Activated CD4-positive, alpha-beta memory T cell treated with anti-CD3 and anti-CD28 coated beads, Interleukin-2, amount 10 ng/mL, durations not matched to agents 7 days and 5 days (primary cell): ENCODE results near the gene GLIPR2. TPM values are rescaled to one million over a fixed set of nuclear protein-coding genes. Genes with fewer than 3 reads are reported as not detected.
A peak's percentile ranks its signal among the peaks of the same experiment; 100 is the strongest.
"Not testable (repeated sequence)": the region's sequence is repeated elsewhere in the genome, so short reads cannot be mapped to it uniquely, and the experiment has no call there.

Experiments
- CTCF ChIA-PET: fragments of 350-600 bp; sonication (Branson Sonifier 250); formaldehyde crosslinking; loops from one replicate; lab custom pipeline; 2021; ENCODE audit warnings: antibody characterized with exemption, inconsistent platforms; lab: Charles Lee
- POLR2A ChIA-PET: fragments of 350-600 bp; sonication (Branson Sonifier 250); formaldehyde crosslinking; loops from one replicate; lab custom pipeline; 2021; ENCODE audit warnings: antibody characterized with exemption; lab: Charles Lee
- DNase-seq: peaks from one replicate; pipeline ENCODE4 v3.0.0-alpha.2; 2020
- H3K27ac Mint-ChIP-seq: one replicate; pipeline ENCODE4 v1.8.0; 2021; ENCODE audit warnings: mild to moderate bottlenecking, mixed read lengths
- H3K27me3 Mint-ChIP-seq: one replicate; pipeline ENCODE4 v1.8.0; 2021; ENCODE audit warnings: mixed read lengths
- H3K36me3 Mint-ChIP-seq: one replicate; pipeline ENCODE4 v1.8.0; 2021; ENCODE audit warnings: low read depth, mixed read lengths
- H3K4me1 Mint-ChIP-seq: one replicate; pipeline ENCODE4 v1.8.0; 2021; ENCODE audit warnings: mixed read lengths
- H3K4me3 Mint-ChIP-seq: one replicate; pipeline ENCODE4 v1.8.0; 2021; ENCODE audit warnings: mild to moderate bottlenecking, mixed read lengths
- H3K9me3 Mint-ChIP-seq: one replicate; pipeline ENCODE4 v1.8.0; 2021; ENCODE audit warnings: mixed read lengths
- total RNA-seq, 2 experiments: library from RNA; stranded (reverse); gene quantifications; one replicate each; pipeline ENCODE4 v1.2.3, GENCODE V29; 2021

Gene GLIPR2
- total RNA-seq, 2 experiments from 2014 or later = 45.3 to 48.0 TPM

DNA sequence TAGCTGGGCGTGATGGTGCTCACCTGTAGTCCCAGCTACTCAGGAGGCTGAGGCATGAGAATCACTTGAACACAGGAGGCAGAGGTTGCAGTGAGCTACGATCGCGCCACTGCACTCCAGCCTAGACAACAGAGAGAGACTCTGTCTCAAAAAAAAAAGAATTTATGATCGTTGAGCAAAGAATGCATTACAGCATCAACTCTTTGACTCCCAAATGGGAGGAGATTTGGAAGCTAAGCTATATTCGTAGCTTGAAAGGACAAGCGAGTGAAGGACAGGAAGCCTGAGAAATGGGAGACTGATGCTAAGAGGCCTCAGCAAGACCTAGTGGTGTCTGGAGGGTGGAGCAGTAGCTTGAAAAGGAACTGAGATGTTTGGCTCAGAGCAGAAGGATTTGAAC, 22.4 kb downstream of the GLIPR2 start:
- POLR2A ChIA-PET = interaction anchor here (0.6 to 3.4 kb wide), 2 partner anchors 9 to 15 kb away, joined by 4 to 11 read pairs; no protein-coding TSS in a partner anchor
- H3K9me3 Mint-ChIP-seq = peaks cover 9% of the 10 kb centered on the region
- H3K4me3 Mint-ChIP-seq = no peak overlapping the region
- peaks cover 15% of the 10 kb centered on the region for H3K4me1 Mint-ChIP-seq
- no peak for DNase-seq
- no peaks in the 10 kb centered on the region for H3K27me3 Mint-ChIP-seq
- H3K36me3 Mint-ChIP-seq = peaks cover 48% of the 10 kb centered on the region
- CTCF ChIA-PET = interaction anchor here (1.7 kb wide), 1 partner anchor 15 kb away, joined by 4 read pairs; no protein-coding TSS in a partner anchor
- H3K27ac Mint-ChIP-seq = no peak overlapping the region

DNA sequence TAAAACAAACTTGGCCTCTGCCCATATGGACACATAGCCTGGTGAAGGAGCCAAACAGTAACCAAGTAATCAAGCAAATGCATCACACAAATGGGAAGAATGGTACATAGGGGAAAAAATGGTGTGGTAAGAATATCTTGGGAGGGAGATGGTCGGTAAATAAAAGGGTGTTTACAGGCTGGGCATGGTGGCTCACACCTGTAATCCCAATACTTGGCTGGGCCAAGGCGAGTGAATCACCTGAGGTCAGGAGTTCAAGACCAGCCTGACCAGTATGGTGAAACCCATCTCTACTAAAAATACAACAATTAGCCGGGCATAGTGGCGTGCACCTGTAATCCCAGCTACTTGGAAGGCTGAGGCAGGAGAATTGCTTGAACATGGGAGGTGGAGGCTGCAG, 23.0 kb downstream of the GLIPR2 start:
- POLR2A ChIA-PET = interaction anchor here (0.6 to 3.4 kb wide), 2 partner anchors 10 to 15 kb away, joined by 4 to 11 read pairs; no protein-coding TSS in a partner anchor
- not testable (repeated sequence) for H3K27ac Mint-ChIP-seq, H3K27me3 Mint-ChIP-seq

DNA sequence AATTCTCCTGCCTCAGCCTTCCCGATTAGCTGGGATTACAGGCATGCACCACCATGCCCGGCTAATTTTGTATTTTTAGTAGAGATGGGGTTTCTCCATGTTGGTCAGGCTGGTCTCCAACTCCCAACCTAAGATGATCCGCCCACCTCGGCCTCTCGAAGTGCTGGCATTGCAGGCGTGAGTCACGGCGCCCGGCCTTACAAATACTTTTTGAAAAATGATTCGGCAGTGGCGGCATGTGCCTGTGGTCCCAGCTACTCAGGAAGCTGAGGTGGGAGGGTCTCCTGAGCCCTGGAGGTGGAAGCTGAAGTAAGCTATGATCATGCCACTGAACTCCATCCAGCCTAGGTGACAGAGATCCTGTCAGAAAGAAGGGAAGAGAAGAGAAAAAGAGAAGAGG, 23.6 kb downstream of the GLIPR2 start:
- not testable (repeated sequence) for H3K4me3 Mint-ChIP-seq, DNase-seq, H3K27ac Mint-ChIP-seq, H3K9me3 Mint-ChIP-seq, H3K4me1 Mint-ChIP-seq, H3K27me3 Mint-ChIP-seq
- H3K36me3 Mint-ChIP-seq = peaks cover 38% of the 10 kb centered on the region
- CTCF ChIA-PET = interaction anchor here (1.7 to 2.6 kb wide), 2 partner anchors 16 to 57 kb away, joined by 4 to 9 read pairs; no protein-coding TSS in a partner anchor
- POLR2A ChIA-PET = interaction anchor here (2.3 to 3.4 kb wide), 2 partner anchors 8 to 16 kb away, joined by 6 to 11 read pairs; no protein-coding TSS in a partner anchor

More for the DNA sequence above, 23.0 kb downstream of the GLIPR2 start:
- CTCF ChIA-PET = interaction anchor here (1.7 kb wide), 1 partner anchor 15 kb away, joined by 4 read pairs; no protein-coding TSS in a partner anchor
- H3K36me3 Mint-ChIP-seq = peaks cover 43% of the 10 kb centered on the region
- H3K4me3 Mint-ChIP-seq, H3K4me1 Mint-ChIP-seq, H3K9me3 Mint-ChIP-seq, DNase-seq: not testable (repeated sequence)

DNA sequence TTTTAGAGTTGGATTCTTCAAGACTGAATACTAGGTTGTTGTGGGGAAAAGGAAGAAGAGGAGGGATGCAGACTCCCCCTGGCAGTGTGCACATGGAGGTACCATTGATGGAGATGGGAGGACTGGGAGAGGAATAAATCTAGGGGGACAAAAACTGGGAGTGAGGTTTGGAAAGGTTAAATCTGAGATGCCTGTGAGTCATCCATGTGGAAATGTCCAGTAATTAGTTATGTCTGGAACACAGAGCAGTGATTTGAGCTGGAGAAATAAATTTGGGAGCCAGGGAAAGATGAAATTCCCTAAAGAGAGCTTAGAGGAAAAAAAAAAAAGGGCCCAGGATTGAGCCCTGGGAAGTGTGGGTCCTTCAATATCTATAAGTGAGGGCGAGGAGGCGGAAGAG, 24.7 kb downstream of the GLIPR2 start:
- Mint-ChIP-seq H3K36me3 (peaks cover 32% of the 10 kb centered on the region), H3K27ac (no peak overlapping the region), H3K9me3 (peaks cover 9% of the 10 kb centered on the region), H3K4me1 (peaks cover 9% of the 10 kb centered on the region), H3K4me3 (no peak overlapping the region), H3K27me3 (no peaks in the 10 kb centered on the region)
- DNase-seq = no peak
- CTCF ChIA-PET = interaction anchor here (1.0 to 2.6 kb wide), 3 partner anchors 52 to 59 kb away, joined by 3 to 9 read pairs (median 4); no protein-coding TSS in a partner anchor
- POLR2A ChIA-PET = interaction anchor here (2.3 to 3.4 kb wide), 2 partner anchors 9 to 17 kb away, joined by 6 to 11 read pairs; no protein-coding TSS in a partner anchor

DNA sequence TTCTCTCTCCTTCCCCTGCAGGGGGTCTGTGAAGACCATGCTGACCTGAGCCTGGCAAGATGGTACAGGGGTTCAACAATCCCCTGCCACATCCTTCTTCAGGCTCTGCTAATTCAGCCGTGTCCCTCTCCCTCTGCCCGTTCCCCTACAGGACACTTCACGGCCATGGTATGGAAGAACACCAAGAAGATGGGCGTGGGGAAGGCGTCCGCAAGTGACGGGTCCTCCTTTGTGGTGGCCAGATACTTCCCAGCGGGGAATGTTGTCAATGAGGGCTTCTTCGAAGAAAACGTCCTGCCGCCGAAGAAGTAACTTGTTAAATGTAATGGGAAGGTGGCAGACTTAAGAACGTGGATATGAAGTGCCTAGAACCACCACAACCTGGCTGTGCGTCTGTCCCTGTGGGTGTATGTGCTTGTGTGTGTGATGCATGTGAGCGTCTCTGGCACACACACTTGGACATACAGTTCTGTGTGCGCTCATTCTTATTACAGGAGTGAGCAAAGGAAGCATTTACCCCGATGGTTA, 25.7 kb downstream of the GLIPR2 start:
- Mint-ChIP-seq H3K36me3 (peaks cover 28% of the 10 kb centered on the region), H3K9me3 (peaks cover 5% of the 10 kb centered on the region), H3K4me1 (peaks cover 16% of the 10 kb centered on the region), H3K27ac (no peak overlapping the region), H3K27me3 (peaks cover under 1% of the 10 kb centered on the region), H3K4me3 (no peak overlapping the region)
- ChIA-PET CTCF (interaction anchor here (1.5 to 10.1 kb wide), 3 partner anchors 54 to 60 kb away, joined by 4 to 325 read pairs (median 9); no protein-coding TSS in a partner anchor), POLR2A (interaction anchor here (2.3 to 3.4 kb wide), 2 partner anchors 11 to 18 kb away, joined by 6 to 11 read pairs; no protein-coding TSS in a partner anchor)
- no peak for DNase-seq

DNA sequence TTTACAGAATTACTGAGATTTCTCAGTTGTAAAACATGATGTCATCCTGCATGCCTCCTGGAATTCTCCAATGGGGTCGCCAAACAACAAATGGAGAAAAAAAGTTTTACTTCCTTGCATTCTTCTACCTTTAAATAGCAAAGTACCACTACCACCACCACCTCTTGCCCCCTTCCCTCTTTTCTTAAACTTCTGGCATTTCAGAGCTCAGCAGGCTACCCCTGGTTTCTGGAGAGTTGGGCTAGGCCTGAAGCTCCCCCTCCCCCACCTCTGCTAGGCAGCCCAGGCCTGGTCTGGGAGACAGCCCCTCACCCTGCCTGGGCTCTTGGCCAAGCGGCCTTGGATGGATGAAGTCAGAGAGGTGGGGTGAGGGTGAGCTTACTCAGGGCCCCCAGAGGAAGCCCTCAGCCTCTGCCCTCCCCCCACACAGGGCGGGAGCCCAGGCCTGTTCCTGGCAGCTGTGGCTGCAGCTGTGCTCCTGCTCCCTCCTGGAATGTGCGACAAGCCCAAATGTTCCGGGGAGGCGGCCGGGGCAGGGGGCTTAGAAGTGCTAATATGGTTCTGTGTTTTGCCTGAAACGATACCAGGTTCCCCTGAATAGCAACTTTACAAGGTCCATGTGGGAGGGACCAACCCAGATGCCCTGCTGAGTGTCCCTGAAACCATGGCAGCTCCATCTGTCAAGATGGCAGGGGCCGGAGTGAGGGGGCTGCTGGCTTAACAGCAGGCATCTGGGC, 26.7 kb downstream of the GLIPR2 start:
- peaks cover 21% of the 10 kb centered on the region for H3K36me3 Mint-ChIP-seq
- H3K4me3 Mint-ChIP-seq = no peak overlapping the region

DNA sequence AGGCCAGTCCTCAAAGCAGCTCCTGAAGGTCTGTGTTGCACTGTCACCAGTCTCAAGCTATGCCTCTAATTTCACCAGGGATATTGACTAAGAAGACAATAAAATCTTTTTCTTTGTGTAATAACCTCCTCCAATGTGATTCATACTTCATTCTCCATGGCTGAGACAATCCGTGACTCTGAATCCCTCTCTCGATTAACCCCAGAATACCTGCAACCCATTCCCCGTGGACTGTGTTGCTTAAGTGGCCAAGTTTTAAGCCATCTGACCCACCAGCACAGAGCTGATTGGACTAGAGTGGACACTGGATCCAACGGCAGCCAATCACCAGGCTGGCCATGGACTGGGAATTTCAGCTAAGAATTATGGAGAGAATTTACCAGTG, 27.2 kb downstream of the GLIPR2 start:
- no peaks in the 10 kb centered on the region for H3K9me3 Mint-ChIP-seq
- CTCF ChIA-PET = interaction anchor here (0.8 to 10.1 kb wide), 8 partner anchors 9 to 156 kb away, joined by 3 to 325 read pairs (median 6); partner anchors contain the start of gene GLIPR2

More for the DNA sequence above, 26.7 kb downstream of the GLIPR2 start:
- H3K9me3 Mint-ChIP-seq = peaks cover 3% of the 10 kb centered on the region
- H3K27ac Mint-ChIP-seq = no peak overlapping the region
- ChIA-PET POLR2A (interaction anchor here (0.7 to 3.7 kb wide), 6 partner anchors 11 to 27 kb away, joined by 3 to 15 read pairs (median 6); partner anchors contain the start of gene CLTA), CTCF (interaction anchor here (0.8 to 10.1 kb wide), 6 partner anchors 8 to 155 kb away, joined by 3 to 325 read pairs (median 6); partner anchors contain the start of gene GLIPR2)
- no peak for DNase-seq
- H3K4me1 Mint-ChIP-seq = peaks cover 15% of the 10 kb centered on the region
- peaks cover 6% of the 10 kb centered on the region for H3K27me3 Mint-ChIP-seq

DNA sequence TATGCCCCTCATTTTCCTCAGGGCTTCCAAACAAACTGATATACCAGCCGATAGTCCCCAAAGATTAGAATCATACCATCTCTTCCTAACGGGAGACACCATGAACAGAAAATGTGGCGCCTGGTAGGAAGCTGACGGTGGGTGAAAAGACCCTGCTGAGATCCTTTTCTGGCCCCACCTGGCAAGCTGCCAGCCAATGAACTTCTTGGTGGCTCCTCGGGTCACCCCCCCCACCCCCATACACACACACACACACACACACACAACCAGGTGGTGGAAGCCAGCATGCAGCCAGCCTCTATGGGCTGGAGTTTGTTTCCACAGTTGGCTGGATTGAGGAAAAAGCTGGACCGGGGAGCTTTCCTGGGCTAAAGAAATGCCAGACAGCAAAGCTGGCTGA, 27.8 kb downstream of the GLIPR2 start:
- Mint-ChIP-seq H3K27ac (no peak overlapping the region), H3K27me3 (peaks cover 10% of the 10 kb centered on the region), H3K36me3 (peaks cover 11% of the 10 kb centered on the region), H3K9me3 (no peaks in the 10 kb centered on the region), H3K4me3 (no peak overlapping the region), H3K4me1 (peaks cover 12% of the 10 kb centered on the region)
- POLR2A ChIA-PET = interaction anchor here (1.0 to 5.0 kb wide), 10 partner anchors 12 to 61 kb away, joined by 3 to 22 read pairs (median 8); partner anchors contain the start of genes CLTA and GLIPR2
- no peak for DNase-seq
- CTCF ChIA-PET = interaction anchor here (1.2 to 10.1 kb wide), 7 partner anchors 9 to 157 kb away, joined by 3 to 325 read pairs (median 10); no protein-coding TSS in a partner anchor

More for the DNA sequence above, 27.2 kb downstream of the GLIPR2 start:
- no peak for DNase-seq
- Mint-ChIP-seq H3K36me3 (peaks cover 17% of the 10 kb centered on the region), H3K27ac (no peak overlapping the region), H3K4me1 (peaks cover 12% of the 10 kb centered on the region), H3K27me3 (peaks cover 8% of the 10 kb centered on the region), H3K4me3 (no peak overlapping the region)
- POLR2A ChIA-PET = interaction anchor here (0.7 to 5.0 kb wide), 9 partner anchors 11 to 61 kb away, joined by 3 to 22 read pairs (median 8); partner anchors contain the start of genes CLTA and GLIPR2

DNA sequence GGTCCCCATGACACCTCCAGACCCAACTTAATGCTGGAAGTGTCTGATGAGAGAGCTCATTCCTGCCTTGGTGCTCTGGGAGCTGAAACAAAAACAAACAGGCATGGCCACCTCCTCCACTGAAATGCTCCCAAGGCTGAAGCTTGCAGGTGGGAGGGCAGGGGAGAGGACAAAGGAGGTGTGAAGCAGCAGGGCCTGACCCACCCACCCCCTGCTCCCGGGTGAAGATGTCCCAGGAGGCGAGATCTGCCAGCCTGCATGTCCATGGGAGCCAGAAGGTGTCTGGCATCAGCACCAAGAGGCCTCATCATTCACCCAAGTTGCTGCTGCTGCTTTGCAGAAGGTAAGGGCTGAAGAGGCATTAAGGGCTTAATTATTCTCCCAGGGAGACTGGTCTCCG, 28.5 kb downstream of the GLIPR2 start:
- ChIA-PET CTCF (interaction anchor here (1.2 to 10.1 kb wide), 7 partner anchors 10 to 157 kb away, joined by 3 to 325 read pairs (median 10); no protein-coding TSS in a partner anchor), POLR2A (interaction anchor here (1.0 to 5.0 kb wide), 10 partner anchors 12 to 62 kb away, joined by 3 to 22 read pairs (median 8); partner anchors contain the start of genes CLTA and GLIPR2)
- H3K4me3 Mint-ChIP-seq = peak overlapping the region; percentile 17
- no peaks in the 10 kb centered on the region for H3K9me3 Mint-ChIP-seq
- peaks cover 12% of the 10 kb centered on the region for H3K4me1 Mint-ChIP-seq
- H3K27me3 Mint-ChIP-seq = peaks cover 14% of the 10 kb centered on the region
- no peak for DNase-seq
- peaks cover 9% of the 10 kb centered on the region for H3K36me3 Mint-ChIP-seq
- H3K27ac Mint-ChIP-seq = no peak overlapping the region

DNA sequence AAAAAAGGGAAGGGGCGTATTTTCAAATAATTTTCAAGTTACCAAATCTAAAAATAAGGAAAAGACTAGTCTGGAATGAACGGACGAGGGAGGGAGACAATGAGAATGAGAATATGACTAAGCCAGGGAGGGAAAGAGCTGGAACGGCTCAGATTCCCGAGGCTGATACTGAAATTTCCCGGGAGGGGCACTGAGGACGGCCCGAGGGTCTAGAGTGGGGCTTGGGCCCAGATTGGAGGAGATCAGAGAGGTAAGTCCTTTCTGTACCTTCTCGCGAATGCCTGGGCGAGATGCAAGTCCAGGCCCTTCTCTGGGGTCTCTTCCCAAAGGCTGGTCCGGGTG, 29.3 kb downstream of the GLIPR2 start:
- Mint-ChIP-seq H3K27ac (no peak overlapping the region), H3K4me1 (peaks cover 12% of the 10 kb centered on the region), H3K36me3 (peaks cover 4% of the 10 kb centered on the region), H3K27me3 (peaks cover 14% of the 10 kb centered on the region), H3K9me3 (no peaks in the 10 kb centered on the region), H3K4me3 (peak overlapping the region; percentile 12)
- no peak for DNase-seq
- CTCF ChIA-PET = interaction anchor here (1.4 to 10.1 kb wide), 12 partner anchors 8 to 159 kb away, joined by 3 to 325 read pairs (median 9); partner anchors contain the start of genes CLTA and GLIPR2
- POLR2A ChIA-PET = interaction anchor here (0.6 to 5.0 kb wide), 6 partner anchors 11 to 38 kb away, joined by 3 to 44 read pairs (median 9); partner anchors contain the start of genes CLTA and GLIPR2

DNA sequence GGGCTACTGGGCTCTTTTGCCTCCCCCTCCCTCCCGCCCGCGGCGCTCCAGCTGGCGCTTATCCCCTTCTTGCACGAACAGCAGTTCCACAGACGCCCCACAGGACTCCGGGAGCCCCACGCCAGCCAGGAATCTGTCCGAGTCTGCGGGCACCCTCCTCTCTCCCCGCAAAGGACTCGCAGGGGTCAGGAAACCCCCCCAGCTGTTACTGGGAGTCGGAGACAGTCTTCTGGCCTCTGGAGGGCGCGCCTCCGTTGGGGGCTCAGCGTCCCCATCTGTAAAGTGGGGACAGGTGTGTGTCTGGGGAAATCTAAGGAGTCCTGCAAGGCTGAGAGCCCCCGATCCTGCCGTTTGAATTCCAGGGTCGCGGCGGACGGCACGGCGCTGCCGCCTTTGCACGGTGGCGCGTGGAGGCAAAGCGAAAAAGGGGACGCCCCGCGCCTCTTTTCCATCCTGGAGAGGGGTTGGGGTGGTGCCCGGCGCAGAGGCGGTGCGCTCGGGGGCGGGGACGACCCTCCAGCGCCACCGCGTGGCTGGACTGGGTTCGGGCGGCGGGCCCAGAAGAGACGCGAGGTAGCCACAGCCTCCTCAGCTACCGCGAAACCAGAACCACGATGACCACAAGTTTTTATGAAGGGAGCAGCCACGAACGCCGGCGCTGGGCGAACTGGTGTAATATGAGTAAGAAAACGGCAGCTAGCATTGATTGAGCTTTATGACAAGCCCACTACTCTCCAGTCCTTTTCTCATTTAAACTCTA, 29.8 kb downstream of the GLIPR2 start:
- H3K36me3 Mint-ChIP-seq = peaks cover 2% of the 10 kb centered on the region
- H3K27ac Mint-ChIP-seq = no peak overlapping the region
- DNase-seq = peak; percentile 87
- ChIA-PET POLR2A (interaction anchor here (0.6 to 5.0 kb wide), 10 partner anchors 12 to 64 kb away, joined by 3 to 44 read pairs (median 8); partner anchors contain the start of genes CLTA and GLIPR2), CTCF (interaction anchor here (0.7 to 10.1 kb wide), 29 partner anchors 9 to 163 kb away, joined by 3 to 325 read pairs (median 5); partner anchors contain the start of genes CLTA and GLIPR2)
- peaks cover 14% of the 10 kb centered on the region for H3K27me3 Mint-ChIP-seq
- peak overlapping the region; percentile 66 for H3K4me3 Mint-ChIP-seq
- peaks cover 12% of the 10 kb centered on the region for H3K4me1 Mint-ChIP-seq
- no peaks in the 10 kb centered on the region for H3K9me3 Mint-ChIP-seq
